ENCODE data around the gene SLC35E4.
"Not testable (repeated sequence)": the region's sequence is repeated elsewhere in the genome, so short reads cannot be mapped to it uniquely, and the experiment has no call there.

The SLC35E4 gene

DNA sequence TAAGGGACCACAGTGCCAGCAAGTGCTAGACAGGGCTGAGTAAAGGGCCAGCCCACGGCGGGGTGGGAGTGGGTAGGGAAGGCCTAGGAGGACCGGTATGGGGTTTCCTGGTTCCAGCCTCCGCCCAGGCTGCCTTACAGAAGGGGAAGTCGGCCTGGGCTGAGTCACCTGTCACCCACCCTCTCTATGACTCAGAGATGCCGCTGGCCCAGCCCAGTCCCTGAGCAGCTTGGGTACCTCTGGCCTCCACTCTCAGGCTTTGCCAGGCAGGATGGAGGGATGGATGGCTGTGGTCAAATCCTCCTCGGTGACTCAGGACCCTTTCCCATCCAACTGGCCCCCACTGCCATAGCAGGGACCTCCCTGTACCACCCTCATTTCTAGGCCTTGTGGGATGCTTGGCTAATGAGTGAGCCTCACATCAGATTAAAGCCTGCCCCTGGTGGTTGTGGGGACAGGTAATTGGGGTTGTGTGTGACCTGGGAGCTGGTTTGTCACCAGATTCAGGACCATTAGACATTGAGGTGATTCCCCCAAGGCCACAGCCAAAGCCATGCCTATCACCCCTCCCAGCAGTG, 13.9 kb downstream of the SLC35E4 start:
- peak; percentile 74 to 90 for DNase-seq (ENCODE audit: extremely low read depth in 1 of 2, low read depth in 1 of 2)

DNA sequence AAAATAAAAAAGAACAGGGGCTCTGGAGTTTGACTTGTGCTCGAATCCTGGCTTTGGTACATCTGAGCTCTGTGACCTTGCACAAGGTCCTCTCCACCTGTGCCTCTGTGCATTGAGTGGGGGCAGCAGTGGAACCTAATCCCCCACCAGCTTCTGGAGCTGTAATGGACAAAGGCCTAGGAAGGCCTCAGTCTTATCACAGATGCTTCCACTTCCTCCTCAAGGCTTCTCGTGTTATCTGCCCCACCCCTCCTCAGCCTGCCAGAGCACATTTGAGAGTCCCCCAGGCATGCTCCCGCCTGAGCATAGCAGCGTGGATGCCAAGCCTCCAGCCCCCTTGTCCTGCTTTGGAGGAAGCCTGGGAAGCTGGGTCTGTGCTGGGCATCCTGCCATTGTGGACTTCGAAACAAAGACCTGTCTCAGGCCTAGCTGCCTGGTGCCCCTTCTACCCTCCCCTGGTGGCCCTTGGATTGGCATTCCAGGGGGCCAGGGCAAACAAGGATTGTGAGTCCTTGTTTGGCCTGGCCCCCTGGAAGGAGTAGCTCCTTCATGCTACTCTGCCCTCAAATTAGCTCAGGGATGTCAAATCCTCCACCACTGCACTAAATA, 15.0 kb downstream of the SLC35E4 start:
- DNase-seq (ENCODE audit: extremely low read depth in 1 of 2, low read depth in 1 of 2): no peak

DNA sequence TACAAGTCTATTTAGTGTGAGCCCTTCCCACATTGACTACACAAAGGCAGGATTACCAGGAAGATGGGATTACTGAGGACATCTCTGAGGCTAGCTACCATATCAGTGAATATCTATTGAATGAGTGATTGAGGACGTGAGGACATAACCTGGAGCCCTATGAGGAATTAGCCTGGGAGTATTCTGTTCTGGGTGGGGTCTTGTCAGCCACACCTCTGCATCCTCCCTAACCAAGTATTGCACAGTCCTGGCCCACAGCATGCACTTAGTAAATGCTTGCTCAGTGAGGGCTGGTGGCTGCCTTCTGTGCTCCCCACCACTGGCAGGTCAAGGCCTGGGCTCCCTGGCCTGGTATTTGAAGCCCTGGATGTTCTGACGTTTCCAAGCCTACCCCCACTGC, 17.3 kb downstream of the SLC35E4 start:
- DNase-seq (ENCODE audit: extremely low read depth in 1 of 2, low read depth in 1 of 2): no peak

DNA sequence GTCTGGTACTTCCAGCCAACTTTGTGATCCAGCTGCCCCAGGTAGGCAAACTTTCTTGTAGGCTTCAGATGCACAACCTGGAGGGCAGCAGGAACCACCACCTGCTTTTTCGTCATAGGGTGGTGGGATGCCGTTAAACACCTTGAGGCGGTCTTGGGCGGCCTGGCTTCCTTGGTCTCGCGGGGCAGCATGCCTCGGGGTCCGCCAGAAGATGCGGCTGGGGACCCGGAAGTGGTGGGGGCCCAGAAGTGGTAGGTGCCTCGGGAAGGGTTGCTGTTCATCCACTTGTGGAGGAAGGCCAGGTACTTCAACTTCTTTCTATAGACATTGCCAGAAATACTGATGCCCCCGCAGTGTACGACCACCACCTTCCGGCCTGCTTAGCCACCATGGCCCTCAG, 18.8 kb downstream of the SLC35E4 start:
- no peak for DNase-seq (ENCODE audit: extremely low read depth in 1 of 2, low read depth in 1 of 2)

DNA sequence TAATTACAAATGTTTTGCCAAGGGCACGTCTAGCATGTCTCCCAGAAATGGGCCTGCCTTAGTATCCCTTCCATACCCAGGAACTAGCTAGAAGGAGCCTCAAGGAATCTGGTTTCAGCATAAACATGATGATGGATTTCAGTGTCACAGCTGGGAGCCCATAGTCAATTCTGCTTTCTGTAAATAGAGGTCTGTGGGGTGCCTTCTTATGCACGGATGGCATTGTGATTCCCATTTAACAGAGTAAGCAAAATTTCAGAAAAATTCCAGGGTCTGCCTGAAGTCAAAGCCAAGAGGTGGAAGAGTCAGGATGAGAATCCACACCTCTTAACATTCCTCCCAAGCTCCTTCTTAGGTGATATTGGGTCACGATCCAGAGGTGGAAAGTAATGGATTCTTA, 20.0 kb downstream of the SLC35E4 start:
- no peak for DNase-seq (ENCODE audit: extremely low read depth in 1 of 2, low read depth in 1 of 2)

DNA sequence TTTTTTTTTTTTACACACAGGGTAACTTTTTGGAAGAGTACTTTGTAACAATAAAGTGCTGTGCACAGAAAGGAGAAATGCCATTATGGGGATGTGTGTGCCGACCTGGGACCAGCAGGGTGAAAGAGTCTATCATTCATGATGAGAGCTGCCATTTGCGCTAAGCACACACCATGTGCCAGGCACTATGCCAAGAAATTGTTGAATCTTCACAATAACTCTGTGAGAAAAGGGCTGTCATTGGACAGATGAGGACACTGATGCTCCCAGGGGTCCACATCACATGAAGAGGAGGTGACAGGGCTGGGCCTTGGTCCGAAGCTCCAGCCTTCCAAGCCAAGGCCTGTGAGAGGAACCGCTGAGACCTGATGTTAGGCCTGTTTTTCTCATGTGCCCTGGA, 26.5 kb downstream of the SLC35E4 start:
- DNase-seq (ENCODE audit: extremely low read depth in 1 of 2, low read depth in 1 of 2): no peak

DNA sequence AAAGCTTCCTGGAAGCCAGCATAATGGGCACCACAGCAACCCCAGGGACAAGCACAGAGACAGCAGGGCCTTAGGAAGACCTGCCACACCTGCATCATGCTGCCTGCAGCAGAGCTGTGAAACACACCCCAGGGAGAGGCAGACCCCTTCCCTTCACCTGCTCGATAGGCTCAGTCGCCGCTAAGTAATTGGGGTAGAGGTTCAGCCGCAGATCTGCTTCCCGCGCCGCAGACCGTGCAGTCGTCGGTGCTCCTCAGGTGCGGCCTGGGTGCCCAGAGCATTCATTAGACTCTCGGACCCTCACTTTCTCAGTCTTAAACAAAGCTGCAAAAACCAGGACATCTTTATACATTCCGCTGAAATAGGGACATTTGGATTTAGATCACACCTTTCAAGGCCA, 29.2 kb downstream of the SLC35E4 start:
- no peak for DNase-seq (ENCODE audit: extremely low read depth in 1 of 2, low read depth in 1 of 2)

DNA sequence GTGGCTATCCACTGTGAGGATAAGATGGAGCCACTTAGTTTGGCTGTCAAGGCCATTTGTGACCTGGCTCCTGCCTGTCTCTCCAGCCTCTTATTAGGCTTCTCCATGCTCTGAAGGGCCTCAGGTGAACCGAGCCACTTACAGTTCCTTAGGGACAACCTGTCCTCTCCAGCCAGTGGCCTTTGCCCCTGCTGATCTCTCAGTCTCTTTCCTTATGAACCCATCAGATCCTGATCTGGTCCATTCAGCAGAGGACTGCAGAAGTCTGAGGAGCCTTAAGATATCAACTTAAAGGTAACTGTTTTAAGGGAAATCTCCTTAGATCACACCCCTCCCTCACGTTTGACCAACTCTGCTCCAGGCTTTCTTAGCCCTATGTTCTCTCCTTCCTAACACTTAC, 29.7 kb downstream of the SLC35E4 start:
- DNase-seq (ENCODE audit: extremely low read depth in 1 of 2, low read depth in 1 of 2): no peak

DNA sequence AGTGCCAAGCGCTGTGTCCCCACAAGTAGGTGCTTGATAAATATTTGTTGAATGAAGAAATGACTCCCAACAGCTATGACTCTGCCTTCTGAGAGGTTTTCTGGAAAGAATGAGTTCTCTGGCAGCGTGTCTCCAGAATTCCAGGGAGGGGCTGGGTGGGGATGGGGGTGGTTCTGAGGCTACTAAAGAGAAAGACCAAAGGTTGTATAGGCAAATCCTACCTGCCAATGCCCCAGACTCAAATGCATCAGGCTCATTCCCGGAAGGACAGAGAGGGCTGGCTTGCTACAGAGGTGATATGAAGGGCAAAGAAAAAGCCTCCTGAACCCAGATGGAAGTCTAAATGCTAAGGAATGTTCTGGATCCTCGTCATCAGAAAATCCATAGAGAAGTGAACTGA, 30.2 kb downstream of the SLC35E4 start:
- no peak for DNase-seq (ENCODE audit: extremely low read depth in 1 of 2, low read depth in 1 of 2)

DNA sequence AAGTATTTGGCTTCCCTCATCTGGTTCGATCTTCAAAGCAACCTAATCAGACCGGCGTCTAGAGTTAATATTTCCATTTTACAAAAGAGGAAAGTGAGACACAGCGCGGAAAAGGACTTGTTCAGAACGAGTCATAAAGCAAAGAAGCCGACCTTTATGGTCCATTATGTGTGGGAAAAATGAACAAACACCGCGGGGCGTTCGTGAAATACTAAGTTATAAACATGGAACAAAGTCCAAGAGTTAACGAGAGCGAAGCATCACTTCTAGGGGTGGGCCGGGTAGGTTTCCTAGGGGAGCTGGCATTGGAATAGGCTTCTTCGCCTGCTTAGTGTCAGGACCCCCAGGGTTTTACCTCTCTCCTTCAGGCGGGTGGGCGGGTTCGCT, 31.5 kb downstream of the SLC35E4 start:
- DNase-seq (ENCODE audit: extremely low read depth in 1 of 2, low read depth in 1 of 2): no peak

DNA sequence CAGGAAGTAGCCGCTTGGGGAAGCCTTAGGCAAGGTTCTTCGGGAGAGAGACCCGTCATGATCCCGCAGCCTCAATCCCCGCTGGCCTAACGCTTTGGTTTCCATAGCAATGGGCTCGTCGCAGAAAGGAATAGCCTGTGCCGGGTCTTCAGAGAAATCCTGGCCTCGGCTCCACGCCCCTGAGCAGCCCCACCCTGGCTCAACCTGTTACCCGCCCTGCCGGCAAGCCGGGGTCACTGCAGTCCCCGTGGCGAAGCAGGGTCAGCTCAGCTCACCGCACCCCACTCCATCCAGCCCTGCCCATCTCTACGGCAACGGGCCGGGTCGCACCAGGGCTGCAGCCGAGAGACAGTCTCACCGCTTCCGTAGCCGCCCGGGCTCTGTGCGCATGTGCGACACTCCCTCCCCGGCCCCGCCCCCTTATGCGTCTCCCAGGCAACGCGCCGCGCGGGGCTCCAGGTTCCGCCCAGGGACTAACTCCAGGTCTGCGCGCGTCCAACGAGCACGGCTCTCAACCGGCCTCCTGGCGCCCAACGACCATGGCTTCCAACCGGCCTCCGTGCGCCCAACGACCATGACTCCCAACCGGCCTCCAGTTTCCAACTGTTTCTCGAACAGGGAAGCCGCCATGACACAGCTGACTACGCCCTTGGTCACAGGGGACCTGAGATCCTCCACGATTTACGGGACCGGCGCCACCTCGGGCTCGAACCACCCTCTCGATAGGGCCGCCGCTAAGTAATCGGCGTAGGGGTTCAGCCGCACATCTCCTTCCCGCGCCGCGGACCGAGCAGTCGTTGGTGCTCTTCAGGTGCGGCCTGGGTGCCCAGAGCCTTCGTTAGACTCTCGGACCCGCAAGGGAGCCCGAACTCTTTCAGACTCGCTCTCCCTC, 32.2 kb downstream of the SLC35E4 start, which contains the start of gene DUSP18:
Gene DUSP18, minus strand, starts transcription at position 382 of the 892 bp plus-strand sequence. CDS start 3,872 bp downstream, outside the sequence.
- DNase-seq (ENCODE audit: extremely low read depth in 1 of 2, low read depth in 1 of 2): peak; percentile 83 to 91

DNA sequence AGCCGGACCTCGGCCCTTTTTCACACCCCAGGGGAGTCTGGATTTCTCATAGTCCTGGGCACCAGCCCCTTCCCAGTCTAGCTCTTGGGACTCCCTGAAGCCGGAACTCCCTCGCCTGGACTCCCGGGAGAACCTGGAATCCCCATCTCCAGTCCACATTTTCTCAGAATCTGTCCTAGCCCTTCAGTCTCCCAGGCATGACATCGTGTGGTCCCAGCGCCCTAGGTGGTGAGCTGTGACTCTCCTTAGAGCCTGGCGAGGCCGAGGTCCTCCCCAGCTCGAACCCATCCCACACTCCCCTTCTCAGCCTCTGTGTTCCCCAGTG, 32.8 kb downstream of the SLC35E4 start:
- DNase-seq (ENCODE audit: extremely low read depth in 1 of 2, low read depth in 1 of 2): no peak

DNA sequence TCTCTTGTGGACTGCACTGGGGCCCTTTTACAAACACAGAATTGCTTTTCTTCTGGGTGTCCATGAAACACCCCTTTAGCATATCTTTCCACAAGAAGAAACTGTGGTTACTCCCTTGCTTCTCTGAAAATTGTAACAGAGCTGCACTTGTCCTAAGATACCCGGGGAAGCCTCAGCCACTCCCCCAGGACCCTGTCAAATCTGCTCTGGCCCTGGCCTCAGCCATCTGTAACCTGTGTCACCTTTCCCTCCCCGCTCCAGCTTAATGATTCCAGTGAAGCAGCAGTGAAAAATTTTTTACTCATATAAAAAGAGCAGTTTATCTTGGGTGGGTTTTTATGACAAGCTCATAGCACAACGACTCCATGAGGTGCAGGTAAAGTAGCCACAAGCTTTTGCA, 35.5 kb downstream of the SLC35E4 start:
- DNase-seq (ENCODE audit: extremely low read depth in 1 of 2, low read depth in 1 of 2): no peak

DNA sequence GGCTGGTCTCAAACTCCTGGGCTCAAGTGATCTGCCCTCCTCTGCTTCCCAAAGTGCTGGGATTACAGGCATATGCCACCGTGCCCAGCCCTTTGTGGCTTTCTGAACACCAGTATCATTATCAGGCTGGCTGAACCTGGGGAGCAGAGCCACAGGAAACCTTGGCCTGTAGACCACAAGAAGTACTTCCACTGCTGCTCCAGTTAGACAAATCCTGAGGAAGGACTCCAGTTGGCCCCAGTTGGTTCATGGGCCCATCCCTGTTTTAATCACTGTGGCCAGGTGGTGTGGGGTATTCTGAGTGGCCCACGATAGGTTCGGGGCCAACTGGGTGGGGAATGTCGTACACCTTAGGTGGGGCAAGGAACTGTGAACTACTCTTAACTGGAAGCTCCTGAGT, 37.6 kb downstream of the SLC35E4 start:
- no peak for DNase-seq (ENCODE audit: extremely low read depth in 1 of 2, low read depth in 1 of 2)

DNA sequence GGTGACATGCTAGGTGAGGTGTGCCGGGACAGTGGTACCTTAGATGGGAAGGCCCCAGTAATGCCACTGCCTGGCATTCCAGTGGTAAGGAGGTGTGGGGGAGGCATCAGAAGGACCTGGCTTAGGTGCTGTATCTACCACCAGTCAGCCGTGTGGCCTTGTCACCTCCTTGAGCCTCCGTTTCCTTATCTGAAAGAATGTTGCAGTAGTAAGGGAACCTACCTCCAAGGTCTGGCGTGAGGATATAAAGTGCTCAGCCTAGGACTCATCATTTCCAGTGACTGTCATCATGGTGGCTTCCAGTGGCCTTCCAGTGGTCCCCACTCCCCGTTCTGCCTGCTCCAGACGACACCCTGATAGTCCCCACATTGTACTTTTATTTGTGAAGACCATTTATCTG, 38.9 kb downstream of the SLC35E4 start:
- DNase-seq (ENCODE audit: extremely low read depth in 1 of 2, low read depth in 1 of 2): no peak

DNA sequence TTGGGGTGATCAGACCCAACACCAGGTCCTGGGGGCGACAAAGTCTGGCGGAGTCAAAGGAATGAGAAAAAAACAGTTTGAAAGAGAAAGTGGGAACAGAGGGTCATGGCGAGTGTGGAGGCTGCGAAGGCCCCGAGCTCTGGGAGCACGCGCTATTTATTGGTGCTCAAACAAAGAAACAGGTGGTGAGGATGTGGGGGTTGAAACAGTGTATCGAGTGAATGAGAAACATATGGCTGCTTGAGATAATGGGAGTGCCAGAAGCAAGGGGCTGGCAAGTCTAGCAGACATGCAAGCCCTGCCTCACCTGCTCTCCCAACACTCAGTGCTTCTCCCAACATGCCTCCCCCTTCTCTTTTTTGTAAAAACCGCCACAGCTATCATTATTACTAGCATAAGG, 39.9 kb downstream of the SLC35E4 start:
- no peak for DNase-seq (ENCODE audit: extremely low read depth in 1 of 2, low read depth in 1 of 2)

DNA sequence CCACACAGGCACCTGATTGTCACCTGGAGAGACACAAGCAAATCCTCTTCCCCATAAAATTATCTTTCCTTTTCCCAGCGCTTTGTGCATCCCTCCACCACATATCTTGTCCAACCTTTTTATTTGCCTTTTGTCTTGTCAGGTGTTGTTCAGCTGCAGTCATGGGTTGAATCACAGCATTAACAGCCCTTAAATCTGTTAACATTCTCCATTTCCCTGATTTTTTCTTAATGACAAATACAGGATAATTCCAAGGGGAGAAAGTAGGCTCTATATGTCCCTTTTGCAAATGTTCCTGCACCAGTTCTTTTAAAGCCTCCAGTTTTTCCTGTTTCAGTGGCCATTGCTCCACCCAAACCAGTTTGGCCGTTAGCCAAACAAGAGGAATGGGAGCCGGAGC, 41.0 kb downstream of the SLC35E4 start:
- DNase-seq (ENCODE audit: extremely low read depth in 1 of 2, low read depth in 1 of 2): not testable (repeated sequence)

DNA sequence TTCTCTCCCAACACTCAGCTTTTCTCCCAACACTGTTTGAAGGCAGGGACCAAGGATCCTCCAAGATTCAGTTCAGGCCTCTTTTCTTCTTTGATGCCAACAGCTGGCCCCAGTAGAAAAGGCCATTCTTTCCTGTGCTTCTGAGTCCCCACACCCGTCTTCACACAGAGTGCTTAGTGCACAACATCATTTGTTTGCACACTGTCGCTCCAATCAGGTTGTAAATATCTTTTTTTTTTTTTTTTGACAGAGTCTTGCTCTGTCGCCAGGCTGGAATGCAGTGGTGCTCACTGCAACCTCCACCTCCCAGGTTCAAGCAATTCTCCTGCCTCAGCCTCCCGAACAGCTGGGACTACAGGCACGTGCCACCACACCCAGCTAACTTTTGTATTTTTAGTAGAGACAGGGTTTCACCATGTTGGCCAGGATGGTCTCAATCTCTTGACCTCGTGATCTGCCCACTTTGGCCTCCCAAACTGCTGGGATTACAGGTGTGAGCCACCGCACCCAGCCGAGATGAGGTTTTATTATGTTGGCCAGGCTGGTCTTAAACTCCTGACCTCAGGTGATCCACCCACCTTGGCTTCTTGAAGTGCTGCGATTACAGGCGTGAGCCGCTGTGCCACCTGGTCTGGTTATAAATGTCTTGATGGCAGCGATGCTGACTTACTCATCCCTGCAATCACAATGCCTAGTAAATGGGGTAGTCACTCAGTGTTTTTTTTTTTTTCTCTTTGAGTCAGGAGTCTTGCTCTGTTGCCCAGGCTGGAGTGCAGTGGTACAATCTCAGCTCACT, 44.5 kb downstream of the SLC35E4 start:
- DNase-seq (ENCODE audit: extremely low read depth in 1 of 2, low read depth in 1 of 2): not testable (repeated sequence)

DNA sequence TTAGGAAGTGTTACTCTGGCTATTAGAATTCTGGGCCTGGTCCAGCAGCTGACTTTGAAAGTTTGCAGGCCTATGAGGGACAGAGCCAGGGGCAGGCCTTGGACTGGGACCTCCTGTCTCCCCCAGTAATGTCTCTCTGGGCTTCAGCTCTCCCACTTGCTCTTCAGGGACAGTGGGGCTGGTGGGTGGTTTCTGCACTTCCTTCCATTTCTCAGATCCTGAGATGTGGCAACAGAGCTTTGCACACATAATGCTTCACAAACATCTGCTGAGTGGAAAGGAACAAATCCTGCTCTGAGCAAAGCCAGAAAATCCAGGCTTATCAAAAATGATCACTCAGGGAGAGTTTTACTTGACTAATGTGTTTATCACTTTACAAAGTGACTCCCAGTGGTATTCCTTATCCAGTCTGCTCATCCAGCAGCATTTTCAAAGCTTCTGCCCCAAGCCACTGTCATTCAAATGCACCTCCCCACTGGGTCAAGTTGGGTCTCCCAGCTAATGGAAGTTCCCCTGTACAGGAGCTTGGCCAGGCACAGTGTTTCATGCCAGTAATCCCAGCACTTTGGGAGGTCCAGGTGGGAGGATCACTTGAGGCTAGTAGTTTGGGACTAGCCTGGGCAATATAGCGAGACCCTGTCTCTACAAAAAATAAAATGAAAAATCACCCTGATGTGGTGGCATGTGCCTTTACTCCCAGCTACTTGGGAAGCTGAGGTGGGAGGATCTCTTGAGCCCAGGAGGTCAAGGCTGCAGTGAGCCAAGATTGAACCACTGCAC, 45.6 kb downstream of the SLC35E4 start:
- no peak for DNase-seq (ENCODE audit: extremely low read depth in 1 of 2, low read depth in 1 of 2)

DNA sequence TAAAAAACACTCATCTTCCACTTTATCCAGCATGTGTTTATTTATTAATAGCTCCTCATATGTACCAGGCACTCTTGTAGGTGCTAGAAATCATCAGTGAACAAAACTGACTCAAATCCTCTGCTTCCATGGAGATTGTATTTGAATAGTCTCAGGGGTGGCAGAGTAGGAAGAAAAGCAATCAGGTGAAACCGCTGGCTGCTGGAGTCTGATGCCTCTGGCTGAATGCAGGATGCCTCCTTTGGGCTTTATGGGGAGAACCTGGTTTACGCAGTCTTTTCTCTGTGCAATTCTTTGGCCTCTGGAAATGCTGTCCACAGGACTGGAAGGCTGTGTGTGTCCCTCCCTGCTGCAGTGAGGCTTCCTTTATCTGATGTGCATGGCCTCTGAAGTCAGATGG, 46.2 kb downstream of the SLC35E4 start:
- no peak for DNase-seq (ENCODE audit: extremely low read depth in 1 of 2, low read depth in 1 of 2)

DNA sequence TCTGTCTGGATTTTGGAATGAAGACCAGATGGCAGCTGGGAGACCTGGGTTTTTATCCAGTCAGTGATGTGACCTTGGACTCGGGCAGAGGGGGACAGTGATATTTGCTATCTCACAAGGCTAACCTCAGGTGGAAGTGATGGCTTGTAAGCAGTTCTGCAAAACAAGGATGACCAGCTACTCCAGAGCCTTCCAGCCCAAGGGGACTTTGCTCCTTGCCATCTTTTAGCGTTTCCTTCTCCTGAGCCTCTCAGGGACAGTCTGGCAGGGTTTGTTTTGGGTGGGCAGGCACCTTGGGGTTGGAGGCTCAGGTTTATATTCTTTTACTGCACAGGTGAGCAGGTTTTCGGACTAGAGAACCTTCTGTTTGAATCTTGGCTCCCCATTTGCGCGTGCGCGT, 49.6 kb downstream of the SLC35E4 start:
- DNase-seq (ENCODE audit: extremely low read depth in 1 of 2, low read depth in 1 of 2): no peak

Measured in stimulated activated CD8-positive, alpha-beta memory T cell treated with anti-CD3 and anti-CD28 coated beads, Interleukin-7, amount 100 ng/mL, for 48 hours (primary cell).